NCI-H446 (cell line): ENCODE measurements around the gene OGA.

Experiments
- DNase-seq, 2 experiments: peaks; one replicate each; lab custom pipeline; 2025; lab: John Stamatoyannopoulos, UW

OGA gene

DNA sequence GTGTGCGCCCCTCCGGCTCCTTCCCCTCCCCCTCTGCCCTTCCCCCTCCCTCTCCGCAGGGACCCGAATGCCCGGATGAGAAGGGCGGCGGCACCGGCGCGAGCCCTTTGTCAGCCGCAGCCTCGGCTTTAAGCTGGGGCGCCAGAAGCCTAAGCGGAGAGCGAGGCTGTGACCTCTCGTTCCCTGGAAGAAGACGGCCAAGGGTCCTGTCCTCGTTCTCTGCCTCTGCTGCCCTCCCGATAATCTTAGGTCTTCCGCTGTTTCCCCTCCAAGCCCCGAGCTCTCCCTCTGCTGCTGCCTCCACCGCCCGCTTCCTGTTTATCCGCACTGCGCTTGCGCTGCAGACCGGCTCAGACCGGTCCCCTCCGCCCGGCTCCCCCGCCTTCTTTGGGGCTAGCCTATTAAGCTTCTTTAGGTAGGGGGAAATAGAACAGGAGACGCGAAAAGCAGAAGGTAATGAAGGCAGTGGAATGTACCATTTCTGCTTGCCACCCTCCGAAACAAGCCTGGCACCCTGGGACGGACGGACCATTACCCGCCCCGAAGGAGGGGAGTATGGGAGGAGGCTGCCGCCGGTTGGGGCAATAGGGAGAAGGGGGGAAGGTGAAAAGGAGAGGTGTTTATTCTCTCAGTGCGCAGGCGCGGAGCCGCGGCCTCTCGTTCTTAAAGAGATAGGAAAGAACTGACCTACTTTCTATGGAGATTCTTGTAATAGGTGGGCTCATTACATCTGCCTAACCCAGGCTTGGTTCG lies at the start of gene OGA:
Gene OGA, minus strand, starts transcription at position 326 of the 753 bp plus-strand sequence. CDS start 422 bp downstream, outside the sequence.
- peak; percentile 92 to 96 for DNase-seq

DNA sequence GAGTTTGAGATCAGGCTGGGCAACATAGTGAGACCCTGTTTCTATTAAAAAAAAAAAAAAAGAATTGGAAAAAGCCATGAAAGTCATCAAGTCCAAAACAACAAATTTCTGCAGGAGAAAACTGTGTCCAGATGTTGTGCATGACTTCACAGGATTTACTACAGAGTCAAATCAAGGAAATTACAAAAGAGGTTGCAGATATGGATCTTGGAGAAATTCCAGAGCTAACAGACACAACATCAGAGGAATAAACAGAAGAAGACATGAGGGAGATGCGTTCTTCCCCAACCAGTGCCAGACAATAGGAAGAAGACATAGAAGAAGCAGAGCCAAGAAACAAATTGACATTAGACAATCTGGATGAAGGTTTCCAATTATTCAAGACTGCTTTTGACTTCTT lies 49.7 kb upstream of the OGA start:
- DNase-seq = no peak

DNA sequence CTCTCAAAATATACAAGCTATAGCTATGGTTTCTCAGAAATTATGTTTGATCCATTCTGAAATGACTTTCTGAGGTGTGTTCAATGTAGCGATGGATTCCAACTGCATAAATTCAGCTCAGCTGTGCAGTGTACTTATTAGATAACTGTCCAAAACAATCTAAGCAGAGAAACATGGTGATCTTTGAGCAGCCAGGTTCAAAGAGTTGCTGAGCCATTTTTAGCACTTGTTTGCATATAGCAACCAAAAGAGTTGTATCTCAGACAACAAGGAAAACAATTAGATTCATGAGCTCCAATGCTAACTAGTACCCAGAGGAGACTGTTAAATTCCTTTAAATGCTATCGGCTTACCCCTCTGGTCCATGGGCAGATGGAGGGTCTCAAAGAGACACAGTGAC lies 41.3 kb upstream of the OGA start:
- DNase-seq = no peak

DNA sequence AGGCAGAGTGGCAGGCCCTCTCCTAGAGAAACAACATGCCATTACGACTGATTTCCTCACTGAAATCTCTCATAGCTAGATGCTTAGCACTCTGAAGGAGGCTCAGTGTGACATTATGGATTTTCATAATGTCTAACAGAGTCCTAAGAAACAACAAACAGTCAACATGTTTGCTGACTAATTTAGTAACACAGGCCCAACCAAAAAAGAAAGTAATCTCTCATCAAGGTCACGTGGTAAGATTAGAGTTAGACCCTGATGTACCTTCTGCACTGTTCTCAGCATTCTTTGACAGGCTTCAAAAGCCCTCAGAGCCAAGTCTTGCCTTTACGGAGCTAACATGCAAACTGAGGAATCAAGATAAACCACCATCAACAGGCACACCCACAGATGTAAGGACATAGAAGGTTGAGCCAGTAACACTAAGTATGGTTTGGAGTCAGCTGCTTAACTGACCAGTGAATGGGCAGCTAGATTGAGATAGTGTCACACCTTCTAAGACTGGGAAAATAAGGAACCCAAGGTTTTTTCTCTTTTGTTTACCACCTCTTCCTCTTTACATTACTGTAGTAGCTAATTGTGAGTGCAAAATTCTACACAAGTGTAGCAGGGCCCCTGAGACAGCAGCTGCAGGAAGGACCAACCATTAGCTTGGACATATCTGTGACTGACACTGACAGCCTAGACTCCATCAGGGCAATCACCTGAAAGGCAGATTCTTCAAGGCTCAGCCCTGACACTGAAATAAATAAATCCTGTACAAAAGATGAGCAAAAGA lies 40.7 kb upstream of the OGA start:
- DNase-seq = no peak

DNA sequence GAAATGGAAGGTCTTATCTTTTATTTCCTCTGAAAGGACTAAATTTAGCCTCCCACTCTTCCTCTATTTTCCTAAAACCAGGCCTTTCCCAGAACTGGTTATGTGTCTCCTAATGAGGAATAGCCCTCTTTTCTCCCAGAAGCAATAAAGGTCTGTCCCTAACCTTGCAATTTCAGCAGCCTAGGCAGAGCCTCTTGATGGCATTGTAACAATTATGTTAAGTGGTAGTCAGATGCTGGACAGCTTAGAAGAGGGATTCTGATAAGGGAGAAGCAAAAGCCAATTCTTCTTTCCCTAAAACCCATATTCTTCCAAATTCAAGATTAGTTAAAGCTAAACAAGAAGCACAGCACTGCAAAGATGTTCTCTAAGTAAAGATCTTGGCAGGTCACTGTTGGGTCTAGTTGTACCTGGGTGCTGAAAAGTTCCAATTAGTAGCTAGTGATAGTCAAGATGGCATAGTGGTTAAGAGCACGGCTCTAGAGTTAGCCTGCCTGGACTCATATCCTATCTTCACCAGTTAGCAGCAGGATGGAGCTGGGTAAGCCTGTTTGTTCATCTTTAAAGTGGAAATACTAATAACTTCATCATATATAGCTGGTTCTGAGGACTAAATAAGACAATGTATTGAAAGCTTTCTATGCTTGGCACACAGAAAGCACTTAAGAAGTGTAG lies 39.7 kb upstream of the OGA start:
- DNase-seq = no peak

DNA sequence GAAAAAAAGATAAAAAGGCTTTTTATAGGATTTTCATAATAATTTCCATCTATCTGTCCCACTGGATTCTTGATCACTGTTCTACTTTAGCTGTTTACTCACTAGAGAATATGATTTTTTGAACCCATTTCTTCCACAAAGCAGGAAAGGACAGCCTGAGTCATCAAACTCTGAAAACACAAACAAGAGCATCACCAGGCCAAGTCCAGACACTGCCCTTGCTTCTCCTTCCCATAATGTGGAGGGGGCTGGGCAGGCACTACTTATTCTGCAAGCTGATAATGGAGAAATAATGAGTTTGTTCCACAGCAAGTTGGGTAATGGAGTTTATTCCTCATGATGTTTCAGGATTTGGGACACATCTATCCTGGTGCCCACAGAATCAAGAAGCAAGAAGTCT lies 38.4 kb upstream of the OGA start:
- no peak for DNase-seq

DNA sequence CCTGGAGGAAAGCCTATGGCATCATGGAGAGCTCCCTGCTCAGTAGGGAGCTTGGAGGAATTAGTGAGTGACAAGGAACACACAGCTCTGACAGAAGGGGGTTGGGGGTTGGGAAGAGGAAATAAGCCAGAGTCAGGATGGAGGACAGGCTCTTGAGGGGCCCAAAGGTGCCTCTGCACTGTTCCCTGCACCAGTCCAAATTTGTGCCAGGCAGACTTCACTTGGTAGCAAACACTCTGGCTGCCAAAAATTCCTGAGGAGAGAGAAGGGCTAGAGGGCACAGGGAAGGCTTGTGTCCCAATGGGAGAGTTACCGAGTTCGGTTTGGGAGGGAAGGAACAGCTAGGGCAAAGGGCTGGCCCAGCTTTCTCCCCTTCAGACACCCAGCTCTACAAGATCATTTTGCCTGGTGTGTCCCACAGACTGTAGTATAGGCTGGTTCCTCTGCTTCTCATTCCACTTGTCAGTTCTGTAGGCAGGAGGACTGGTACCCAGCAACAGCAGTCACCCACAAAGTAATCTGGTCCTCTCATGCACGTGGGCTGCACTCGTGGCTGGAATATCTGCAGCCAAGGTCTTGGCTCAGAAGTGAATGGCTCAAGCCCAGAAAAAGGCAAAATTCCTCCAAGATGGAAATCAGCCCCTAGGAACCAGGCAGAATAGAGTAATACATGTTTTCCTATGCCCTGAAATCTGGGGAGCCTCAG lies 33.3 kb upstream of the OGA start:
- no peak for DNase-seq

DNA sequence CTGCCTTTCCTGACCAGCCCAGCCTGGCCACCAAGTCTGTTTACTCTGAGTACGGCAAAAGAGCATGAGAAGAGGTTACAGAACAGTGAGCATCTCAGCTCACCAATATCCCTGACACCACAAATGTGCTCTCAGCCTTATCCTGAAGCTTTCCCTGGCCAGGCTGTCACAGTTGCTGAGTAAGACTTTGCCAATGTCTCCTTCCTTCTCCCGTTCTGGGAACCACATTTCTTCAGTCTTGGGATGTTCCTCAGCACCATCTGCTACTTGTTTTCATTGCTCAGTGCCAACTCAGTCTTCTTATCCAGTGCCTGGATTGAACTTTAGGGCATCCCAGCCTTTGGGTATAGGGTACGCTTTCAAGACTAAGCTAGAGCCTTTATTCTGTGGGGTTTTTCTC lies 32.5 kb upstream of the OGA start:
- DNase-seq = no peak

DNA sequence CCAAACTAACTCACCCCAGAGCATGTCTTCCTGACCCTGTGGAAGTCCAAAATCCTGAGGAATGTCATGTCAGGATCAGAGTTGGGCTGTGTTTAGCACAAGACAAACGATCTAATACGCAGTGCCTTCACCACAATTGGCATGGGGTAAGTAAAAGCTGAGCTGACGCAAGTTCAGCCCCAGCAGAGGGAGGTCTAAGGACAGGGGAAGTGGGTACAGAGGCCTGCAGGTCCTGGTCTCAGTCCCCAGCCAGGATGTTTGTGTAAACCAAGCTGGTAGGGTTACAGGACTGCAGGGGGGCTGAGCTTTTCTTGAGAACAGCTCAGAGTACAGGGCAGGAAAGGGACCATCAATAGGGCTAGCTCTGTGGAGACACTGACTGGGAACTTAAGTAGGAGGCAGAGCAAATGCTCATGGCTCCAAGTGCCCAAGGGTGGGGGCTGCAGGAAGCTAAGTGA lies 30.7 kb upstream of the OGA start:
- DNase-seq = no peak

DNA sequence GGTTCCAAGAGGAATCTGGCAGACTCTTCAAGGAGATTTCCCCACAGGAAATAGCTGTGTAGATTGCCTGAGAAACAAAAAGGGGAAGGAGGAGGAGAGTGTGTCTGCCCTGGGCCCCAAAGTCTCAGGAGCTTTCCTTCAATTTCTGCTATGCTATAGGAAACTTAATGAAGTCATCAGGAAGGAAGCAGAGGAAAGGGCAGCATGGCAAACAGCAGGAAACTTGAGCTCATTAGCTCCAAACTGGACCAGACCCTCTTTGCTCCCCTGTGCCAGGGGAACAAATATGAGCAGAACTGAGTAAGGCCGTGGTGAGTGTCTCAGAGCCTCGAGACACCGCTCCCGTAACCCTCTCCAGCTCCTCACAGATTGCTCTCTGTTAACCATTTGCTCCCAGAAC lies 30.2 kb upstream of the OGA start:
- no peak for DNase-seq

DNA sequence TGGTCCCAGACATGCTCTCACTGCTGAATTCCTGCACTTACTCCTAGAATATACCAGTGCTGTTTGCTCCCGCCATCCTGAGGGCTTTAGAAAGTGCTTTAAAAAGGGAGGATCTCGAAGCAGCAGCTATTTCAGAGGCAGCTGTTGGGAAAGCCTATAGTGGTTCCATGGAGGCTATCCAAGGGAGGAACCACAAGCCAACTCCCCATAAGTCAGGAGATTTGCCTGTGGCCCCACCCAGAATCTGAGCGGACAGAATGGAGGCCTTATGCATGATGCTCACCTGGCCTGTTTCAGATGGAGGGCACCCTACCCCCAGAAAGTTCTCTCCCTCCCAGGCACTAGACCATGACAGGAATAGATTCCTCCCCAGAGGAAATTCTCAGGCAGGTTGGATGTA lies 27.6 kb upstream of the OGA start:
- DNase-seq = peak in 1 of 2 experiments; percentile 6

DNA sequence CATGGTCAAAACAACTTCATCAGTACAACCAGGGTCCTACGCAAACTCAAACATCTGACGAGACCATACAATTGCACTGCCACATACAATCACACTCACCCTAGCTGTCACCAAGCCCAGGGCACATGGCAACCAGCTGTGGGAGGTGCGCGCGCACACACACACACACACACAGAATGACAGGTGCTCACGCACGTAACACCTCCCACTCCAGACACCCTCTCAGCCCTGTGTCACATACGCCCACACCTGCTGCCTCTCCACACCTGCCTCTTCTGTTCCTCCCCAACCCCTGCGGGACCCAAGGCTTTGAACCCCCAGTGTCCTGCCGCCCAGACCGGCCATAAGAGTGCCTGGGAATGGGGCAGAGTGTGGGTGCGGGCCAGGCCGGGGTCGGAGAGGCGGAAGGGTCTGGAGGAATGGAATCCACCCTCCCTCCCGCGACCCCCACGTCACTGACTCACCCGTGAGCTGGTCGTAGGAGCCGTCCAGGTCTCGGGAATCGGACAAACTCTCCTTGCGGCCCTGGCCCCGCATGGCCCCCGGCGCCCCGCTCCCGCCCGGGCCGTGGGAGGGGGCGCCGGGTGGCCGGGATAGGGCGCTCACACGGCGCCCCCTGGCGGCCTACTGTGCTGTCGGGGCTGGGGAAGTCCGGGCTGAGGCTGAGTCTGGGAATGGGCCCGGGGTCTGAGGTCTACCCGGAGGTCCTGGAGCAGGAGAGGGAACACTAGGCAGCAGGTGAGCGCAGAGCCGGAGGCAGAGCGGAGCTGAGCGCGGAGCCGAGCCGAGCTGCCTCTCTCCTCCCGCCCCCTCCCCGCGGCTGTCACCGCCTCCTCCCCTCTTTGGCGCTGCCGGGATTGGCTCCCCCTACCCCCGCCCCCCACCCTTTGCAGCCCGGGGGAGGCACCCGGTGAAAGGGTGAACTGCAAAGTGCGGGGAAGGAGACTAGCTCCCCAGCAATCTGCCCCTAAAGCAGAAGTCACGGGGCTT lies 25.1 kb upstream of the OGA start, which contains the start of gene KCNIP2:
Gene KCNIP2, minus strand, starts transcription at position 769 of the 990 bp plus-strand sequence. Its CDS starts 232 bp downstream, at position 537.
- peak in 1 of 2 experiments; percentile 49 for DNase-seq

DNA sequence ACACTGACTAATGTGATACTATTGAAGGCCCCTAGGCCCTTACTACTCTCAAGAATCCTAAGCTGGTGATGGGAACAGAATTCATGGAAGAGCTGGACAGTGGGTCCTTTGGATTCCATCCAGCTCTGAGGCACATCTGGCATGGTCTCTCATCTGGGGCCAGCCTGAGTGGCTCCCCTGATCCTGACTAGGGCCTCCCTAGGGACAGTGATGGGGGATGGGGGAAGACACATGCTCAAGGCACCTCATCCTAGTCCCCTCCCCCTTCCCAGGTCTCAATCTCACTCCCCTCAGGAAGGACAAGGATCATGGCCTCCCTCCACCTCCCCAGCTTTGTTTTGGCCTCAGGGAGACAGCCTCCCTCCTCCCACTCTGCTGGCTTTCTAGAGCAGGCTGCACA lies 23.6 kb upstream of the OGA start:
- DNase-seq = no peak

DNA sequence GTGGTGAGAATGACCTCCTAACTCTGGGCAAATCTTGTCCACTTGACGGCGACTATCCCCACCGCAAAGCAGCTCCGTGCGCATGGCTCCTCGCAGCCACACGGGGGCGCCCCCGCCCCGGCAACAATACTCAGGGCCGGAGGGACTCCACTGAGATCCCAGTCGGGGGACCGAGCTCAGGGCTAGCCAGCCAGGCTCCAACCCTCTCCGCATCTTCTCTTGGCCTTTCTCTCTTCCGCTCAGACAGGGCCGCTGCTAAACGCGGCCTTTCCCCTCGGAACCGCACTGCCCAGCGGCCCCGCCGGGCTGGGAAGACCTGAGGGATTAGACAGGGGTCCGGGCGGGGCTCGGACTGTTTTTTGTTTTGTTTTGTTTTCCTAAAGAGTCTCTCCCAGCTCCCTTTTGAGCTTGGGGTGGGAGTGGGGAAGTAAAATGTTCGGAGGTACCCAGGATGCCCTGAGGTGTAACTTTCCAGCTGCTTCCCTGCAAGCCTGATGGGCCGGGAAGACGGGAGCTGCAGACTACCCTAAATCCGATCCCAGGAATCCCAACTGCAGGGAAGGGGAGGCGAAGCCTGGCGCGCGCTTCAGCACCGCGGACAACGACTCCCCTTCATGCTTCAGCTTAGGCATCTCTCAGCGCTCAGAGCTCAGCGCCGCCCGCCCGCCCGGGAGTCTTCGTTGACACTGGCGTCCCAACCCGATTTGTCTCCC lies 22.7 kb upstream of the OGA start:
- DNase-seq = peak in 1 of 2 experiments; percentile 74

DNA sequence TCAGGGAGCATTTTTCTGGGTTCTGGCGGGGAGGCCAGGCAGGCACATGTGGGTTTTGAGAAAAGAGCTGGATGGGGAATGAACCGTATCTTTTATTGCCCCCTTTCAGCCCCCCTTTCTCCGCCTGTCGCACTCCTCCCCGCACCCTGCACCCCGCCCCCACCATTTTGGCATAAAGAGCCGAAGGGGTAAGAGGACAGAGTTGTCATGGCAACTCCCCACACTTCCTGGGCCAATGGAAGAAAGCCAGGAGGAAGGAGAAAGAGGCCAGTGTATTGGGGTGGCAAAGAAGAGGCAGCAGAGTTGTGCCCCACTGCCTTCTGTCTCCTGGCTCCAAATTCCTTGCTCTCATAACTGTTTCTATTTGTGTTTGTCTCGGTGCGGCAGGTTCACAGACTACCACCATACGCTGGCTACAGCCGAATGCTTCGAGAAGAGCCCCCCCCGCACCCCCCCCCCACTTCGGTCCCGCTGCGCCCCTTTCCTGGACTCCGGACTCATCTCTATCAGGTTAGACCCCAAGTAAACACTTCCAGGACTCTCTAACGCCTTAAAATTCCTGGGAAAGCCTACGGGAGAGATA lies 21.9 kb upstream of the OGA start:
- no peak for DNase-seq

DNA sequence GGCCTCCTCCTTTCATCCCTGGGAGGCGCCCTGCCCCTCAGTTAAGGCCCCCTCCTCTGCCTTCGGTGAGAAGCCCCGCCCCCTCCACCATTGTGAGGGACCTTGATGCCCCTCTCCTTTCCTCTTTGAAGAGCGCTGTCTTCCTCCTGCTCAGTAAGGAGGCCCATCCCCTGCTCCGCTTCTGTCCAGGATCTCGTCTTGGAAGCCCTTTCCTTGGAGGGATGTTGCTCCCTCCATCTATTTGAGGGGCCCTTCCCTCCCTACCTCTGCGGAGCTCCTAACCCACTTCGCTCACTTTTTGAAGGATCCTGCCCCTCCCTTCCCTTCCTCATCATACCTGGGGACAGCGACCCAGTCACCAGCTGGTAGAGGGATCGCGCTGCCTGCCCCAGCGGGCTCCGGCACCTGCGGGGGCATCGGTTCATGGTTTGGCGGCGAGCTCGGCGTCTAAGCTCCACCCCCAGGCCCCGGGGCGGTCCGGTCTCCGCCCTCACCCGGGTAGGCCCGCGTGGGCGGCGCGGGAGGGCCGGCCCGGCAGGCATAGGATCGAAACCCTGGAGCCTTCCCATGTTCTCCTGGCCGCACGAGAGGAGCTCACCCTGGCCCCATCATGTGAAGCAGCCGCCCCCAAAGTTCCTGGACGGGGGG lies 21.3 kb upstream of the OGA start:
- DNase-seq = no peak

DNA sequence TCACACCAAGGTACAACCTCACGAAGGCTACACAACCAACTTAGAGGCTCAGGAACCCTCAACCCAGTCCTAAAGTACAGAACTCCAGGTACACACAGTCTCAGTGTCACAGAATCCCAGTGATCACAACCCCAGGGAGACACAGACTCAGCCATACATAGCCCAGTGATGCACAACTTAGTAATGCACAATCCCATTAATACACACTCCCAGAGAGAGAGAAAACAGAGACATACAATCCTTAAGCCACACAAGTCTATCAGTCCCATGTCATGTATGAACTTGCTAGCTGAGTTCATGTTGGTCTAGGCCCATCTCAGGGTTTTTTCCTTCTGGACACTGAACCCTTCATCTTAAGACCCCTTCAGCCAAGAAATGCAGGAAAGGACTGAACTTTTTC lies 20.8 kb upstream of the OGA start:
- DNase-seq = no peak

DNA sequence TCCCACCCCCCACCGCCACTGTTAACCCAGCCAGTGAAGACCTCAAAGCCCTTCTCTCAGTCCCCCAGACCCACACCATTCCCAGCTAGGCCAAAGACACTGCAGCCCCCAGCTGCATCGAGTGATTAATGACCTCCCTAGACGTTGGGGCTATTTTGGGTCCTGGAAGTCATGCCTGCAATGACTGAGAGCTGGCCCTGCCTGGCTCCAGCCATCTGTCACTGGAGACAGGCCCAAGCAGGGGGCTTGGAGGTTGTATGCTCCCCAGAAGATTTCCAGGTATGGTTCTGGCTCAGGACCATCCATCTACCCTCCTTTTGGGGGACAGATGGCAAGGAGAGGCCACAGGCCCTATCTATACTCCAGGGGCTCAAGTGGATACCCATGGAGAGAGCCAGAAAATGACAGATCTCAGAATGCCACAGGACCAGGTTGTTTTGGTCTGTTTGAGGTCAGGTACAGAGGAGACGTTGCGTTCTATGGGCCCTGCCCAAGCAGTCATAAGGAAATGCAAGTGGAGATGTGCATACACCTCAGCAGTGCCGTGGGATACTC lies 20.2 kb upstream of the OGA start:
- no peak for DNase-seq

DNA sequence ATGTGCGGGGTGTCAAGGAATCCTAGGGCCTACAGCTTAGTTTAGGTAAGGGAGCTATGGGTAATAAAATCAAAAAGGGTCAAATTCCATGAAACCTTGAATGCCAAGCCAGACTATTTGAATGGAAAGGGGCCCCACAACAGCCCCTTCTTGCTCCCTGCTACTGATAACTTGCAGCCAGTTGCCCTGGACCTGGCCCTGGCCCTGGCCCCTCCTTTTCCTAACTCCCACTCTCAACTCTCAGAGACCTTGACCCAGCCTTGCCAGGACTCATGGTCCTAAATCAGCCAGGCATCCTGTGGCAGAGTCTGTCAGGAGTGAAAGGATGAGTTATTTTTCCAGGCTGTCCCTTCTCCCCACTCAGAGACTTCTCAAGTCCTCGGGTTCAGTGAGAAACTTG lies 19.5 kb upstream of the OGA start:
- no peak for DNase-seq
